CD4-positive, alpha-beta T cell treated with Interleukin-12 subunit alpha and Interleukin-12 subunit beta, for 1 hour (primary cell): ENCODE results near the gene ENAH.
"Not testable (repeated sequence)": the region's sequence is repeated elsewhere in the genome, so short reads cannot be mapped to it uniquely, and the experiment has no call there.

Experiments
- DNase-seq: peaks from one replicate; pipeline ENCODE4 v3.0.0-alpha.2; 2020

The ENAH gene

GRCh38 chr1:225522588-225523262 lies 130.2 kb downstream of the ENAH start:
- DNase-seq: no peak

- no peak for DNase-seq
Observed at GRCh38 chr1:225520587-225521227, 132.2 kb downstream of the ENAH start.

DNA sequence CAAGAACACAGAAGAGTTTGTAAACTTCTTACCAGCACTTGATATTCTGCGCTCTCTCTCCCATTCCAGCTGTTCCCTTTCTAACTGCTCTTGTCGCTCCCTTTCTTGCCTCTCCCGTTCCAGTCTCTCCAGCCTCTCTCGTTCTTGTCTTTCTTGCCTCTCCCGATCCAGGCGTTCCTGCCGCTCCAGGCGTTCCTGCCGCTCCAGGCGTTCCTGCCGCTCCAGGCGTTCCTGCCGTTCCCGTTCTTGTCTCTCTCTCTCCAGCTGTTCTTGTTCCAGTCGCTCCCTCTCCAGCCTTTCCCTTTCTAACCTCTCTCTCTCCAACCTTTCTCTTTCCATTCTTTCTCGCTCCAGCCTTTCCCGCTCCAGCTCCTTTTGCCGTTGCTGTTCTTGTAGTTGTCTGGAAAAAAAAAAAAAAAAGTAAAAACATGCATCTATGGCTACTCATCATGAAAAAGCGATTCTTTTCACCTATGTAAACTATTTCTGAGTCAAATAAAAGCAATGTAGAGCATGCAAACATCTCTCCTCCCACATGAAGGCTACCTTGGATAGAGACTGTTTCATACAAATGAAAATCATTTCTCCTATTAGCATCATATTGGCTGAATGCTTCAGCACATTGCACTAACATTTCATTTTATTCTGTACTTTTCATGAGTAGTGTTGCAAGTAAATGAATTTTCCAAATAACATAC lies 133.6 kb downstream of the ENAH start:
- DNase-seq: no peak

DNA sequence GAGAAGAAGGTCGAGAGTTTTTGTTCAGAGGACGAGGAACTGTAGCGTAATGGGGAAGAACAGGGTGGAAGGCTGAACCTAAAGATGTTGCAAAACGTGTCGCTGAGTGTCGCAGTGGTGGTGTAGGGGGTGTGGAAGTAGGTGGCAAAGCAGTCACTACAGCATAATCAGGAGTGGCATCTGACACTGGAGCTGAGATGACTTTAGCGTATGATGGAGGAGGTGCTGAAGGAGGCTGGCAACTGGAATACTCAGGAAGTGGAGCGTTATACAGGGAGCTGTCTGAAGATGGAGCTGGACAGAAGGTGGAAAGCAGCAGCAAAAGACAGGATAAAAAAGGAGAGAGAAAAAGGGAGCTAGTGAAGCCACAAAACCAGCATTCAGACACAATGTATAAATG lies 135.2 kb downstream of the ENAH start:
- DNase-seq: no peak

- DNase-seq: no peak
Observed at GRCh38 chr1:225517221-225517620, 135.7 kb downstream of the ENAH start.

- no peak for DNase-seq
Observed at GRCh38 chr1:225514671-225515081, 138.2 kb downstream of the ENAH start.

GRCh38 chr1:225513576-225513975 lies 139.3 kb downstream of the ENAH start:
- not testable (repeated sequence) for DNase-seq

DNA sequence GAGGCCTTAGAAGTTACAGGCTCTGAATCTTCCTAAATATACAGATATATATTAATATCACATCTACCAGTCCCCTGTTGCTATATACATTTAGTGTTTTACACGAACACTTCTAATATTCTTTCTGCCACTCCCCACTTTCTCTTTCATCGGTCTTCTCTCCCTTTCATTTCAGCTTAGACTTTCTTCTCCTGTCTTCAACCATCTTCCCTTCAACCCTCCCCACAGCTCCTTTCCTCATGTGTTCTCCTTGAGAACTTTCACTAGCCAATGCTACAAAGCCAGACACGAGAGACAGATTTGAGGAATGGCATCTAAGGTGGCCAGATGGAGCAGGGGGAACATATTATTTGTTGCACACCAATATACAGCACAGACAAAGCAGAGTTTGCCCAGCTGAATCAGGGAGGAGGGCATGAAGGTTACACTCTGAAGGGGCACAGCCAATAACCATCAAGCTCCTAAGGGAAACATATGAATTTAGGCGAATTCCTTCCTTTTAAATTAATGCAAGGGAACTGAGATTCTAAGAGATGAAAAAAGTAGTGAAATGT lies 141.0 kb downstream of the ENAH start:
- no peak for DNase-seq

GRCh38 chr1:225510740-225511139 lies 142.2 kb downstream of the ENAH start:
- DNase-seq: not testable (repeated sequence)

DNA sequence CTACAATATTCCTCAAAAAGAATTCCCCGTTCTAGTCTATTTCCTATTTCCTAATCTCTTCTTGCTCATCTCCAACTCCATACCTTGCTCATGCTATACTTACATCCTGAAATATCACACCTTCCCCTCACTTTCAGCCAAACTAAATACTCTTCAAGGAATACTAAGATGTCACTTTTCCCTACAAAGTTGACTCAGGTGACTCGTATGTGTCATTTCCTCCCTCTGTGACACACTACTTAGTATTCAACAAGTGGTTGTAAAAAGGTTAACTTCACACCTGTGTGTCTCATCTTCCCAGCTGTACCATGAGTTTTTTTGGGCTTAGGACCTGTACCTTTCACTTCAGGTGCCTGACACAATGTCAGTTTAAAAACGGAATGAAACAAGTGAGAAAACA lies 143.2 kb downstream of the ENAH start:
- no peak for DNase-seq

GRCh38 chr1:225509376-225509707 lies 143.6 kb downstream of the ENAH start:
- DNase-seq: no peak

GRCh38 chr1:225508538-225509375 lies 144.2 kb downstream of the ENAH start:
- no peak for DNase-seq

DNA sequence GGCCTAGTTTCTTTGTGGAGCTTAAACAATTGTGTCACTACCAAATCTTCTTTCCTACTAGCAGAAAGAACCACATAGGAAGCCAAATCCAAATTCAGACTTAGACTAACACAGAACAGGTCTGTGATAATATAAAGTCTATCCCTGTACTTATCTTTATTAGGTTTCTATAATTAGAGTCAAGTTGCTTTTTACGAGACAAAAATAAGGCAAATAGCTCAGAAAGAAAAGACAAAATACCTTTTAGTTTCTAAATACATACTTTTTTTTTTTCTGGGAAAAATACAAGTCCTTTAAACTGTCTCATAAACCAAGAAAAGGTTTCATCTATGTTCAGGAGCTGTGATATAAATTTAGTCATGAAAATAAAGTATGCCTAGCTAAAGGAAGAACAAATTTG lies 146.2 kb downstream of the ENAH start:
- no peak for DNase-seq

GRCh38 chr1:225504776-225505175 lies 148.1 kb downstream of the ENAH start:
- DNase-seq: no peak

DNA sequence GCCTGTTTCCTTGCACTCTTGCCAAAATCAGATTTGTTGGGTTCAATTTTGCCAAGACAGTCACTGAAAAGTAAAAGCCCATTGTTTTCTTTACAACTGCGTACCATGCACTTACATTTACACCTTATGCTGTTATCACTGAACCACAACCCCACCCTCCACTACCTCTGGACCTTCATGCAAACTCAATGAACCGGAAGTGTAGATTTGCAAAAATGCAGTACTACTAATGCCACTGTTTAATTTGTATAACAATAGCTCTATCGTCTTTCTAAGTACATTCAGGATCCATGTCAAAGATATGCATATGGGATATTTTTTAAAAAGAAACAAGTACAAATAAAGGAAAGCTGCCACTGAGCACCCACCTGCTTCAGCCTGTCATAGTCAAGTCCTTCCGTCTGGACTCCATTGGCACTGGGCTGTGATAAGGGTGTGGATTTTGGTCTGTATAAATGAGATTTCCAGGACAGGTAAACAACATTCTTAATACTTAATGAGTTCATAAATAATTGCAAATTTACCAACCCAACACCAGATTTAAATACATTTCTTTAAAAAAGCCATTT lies 152.2 kb downstream of the ENAH start:
- no peak for DNase-seq

DNA sequence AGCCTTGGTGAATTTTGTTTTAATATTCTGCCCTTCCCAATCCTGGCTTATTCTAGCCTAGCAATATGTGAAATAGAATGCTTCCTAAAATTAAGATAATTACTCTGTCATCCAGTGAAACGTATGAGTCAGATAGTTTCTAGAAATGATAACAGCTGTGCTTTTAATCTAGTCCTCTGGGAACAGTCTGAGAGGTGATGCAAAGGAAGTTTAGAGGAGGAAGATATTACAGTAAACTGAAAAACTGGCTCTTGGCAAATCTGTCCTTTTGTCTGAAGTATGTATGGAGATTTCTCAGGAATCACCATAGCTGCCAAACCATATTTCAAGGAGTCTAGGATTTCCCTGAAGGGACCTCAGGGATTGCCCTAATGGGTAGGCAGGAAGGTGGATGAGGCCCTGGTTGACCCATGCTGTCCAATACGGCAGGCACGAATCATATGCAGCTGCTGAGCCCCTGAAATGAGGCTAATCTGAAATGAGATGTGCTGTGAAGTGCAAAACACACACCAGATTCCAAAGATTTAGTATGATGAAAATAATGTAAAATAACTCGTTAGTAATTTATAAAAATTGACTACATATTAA lies 154.3 kb downstream of the ENAH start:
- DNase-seq: no peak

DNA sequence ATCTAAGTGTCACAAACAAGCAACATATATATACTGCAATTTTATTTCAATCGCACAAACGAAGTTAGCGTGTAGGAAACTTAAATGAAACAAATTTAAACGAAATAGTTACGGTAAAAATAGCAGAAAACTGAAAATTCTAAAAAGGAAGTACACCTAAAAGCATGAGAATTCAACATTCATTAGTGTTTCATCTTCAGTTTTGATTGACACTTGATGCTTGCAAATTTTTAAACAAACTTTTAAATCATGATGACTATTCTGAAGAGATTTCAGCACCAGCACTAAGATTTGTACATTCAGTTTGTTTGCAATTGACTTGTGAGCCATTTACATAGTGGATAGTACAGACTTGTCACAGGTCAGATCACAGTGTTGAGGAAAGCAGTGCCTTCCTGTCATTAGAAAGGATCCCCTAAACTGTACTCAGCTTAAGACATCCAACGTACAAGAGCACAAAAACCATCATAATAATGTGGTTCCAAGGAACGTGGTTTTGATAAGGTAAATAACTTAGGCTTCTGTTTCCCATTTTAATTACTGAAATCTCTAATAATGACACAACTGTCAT lies 158.0 kb downstream of the ENAH start:
- DNase-seq: no peak

DNA sequence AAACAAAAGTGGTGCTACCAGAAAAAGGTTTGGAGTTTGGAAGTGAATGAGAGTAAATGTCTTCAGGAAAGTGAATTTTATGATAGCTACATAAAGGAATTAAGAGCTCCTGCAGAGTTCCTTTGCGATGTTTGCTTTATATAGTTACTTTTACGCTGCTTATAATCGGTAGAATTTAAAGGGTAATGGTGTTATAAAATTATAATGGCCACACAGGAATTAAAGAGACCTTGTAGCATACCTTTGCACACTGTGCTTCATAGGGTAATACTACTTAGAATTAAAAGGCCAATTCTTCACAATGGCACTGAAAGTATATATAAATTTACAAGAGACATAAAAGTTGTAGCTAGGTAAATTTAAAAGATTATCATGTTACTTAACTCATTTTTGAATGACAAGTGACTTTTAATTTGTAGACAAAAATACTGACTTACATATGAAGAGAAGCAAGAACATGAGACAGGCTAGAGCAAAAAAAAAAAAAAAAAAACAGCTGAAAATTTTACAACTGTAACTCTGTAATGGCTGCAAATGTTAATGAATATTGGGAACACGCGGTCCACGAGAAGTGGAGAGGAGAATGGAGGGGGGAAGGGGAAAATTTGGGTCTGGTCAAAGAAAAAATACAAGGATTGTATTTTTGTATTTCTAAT lies 159.2 kb downstream of the ENAH start:
- DNase-seq: no peak

- DNase-seq: no peak
Observed at GRCh38 chr1:225488676-225489075, 164.2 kb downstream of the ENAH start.

- DNase-seq: no peak
Observed at GRCh38 chr1:225486856-225487255, 166.1 kb downstream of the ENAH start.

GRCh38 chr1:225485991-225486530 lies 166.9 kb downstream of the ENAH start:
- DNase-seq: no peak
